GM19438 (cell line): Measurements from ENCODE around the gene ADAMTS4.
A peak's percentile ranks its signal among the peaks of the same experiment; 100 is the strongest.

Experiments used
- ATAC-seq: cut with Tn5 transposase; IDR thresholded peaks from one replicate; pipeline ENCODE4 v1.9.1; 2021; ENCODE audit warnings: low read depth; ENCODE audit not compliant: unreplicated experiment

The ADAMTS4 gene

DNA sequence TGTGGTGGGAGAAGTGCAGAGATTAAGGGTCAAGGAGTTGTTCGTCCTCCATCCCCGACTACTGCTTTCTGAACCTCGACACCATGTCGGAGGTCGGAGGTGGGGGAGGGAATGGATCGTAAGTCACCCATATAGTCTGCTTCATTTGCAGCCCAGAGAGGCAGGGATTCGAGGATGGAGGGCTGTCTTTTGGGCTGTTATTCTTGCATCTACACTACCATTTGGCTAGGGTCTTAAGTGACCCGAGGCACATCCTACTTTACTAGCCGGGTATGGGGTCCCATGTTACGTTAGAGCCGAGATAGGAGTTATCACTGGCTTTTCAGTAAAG, 39.0 kb downstream of the ADAMTS4 start:
- no peak for ATAC-seq

DNA sequence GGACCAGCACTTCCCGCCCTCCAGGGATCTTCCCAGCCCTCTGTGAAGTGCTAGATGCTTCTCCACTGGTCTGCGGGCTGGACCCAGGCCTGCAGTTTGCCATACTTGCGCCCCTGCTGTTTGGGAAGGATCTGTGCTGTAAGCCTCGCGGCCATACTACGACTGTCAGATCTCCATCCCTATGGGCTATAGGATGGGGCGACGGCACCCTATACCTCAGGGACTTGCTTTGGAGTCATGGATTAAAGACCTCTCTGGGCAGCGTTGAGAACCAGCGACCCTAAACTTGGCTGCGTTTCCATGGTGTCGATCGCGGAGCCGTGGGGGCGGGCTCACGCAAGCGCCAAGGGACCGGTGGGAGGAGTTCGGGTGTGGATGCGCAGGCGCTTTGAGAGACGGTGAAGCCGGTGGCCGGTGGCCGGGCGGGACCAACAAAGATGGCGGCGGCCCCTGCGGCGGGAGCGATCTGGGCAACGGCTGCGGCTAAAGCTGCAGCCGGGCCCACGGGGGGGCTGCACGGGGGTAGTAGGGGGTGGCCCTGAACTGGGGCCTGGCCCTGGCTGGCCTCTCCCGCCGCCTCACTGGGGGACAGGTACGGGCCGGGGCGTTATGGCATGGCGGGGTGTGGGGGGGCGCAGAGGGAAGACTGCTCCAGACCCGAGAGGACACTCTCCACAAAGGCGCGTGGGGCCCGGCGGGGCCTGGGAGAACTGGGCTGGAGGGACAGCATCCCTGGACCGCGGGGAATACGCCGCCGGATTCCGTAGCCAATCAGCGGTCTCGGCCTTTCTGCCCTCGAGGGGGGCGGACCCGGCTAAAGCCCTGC, 39.6 kb downstream of the ADAMTS4 start, which contains the start of gene USP21:
USP21 (plus strand) TSS at position 414 of the 826 bp plus-strand sequence. CDS start 1,141 bp downstream, outside the sequence.
- peak; percentile 88 for ATAC-seq

- ATAC-seq, result no peak
These were observed 40.4 kb downstream of the ADAMTS4 start for GRCh38 chr1:161158316-161159010.

DNA sequence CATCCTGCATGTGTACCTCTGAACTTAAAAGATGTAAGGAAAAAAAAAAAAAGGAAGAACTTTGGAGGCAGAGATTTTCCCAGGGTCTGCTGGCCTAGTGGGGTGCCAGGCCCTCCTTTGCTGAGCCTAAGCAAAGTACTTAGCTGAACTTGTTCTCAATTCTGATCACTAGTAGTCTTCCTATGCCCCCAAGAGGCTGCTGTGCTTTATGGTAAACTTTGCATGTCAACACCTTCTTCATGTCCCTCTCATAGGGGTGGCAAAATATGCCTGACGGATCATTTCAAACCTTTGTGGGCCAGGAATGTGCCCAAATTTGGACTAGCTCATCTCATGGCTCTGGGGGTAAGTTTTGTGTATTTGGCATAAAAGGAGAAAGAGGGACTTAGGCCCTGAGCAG, 41.0 kb downstream of the ADAMTS4 start:
- ATAC-seq, result no peak

DNA sequence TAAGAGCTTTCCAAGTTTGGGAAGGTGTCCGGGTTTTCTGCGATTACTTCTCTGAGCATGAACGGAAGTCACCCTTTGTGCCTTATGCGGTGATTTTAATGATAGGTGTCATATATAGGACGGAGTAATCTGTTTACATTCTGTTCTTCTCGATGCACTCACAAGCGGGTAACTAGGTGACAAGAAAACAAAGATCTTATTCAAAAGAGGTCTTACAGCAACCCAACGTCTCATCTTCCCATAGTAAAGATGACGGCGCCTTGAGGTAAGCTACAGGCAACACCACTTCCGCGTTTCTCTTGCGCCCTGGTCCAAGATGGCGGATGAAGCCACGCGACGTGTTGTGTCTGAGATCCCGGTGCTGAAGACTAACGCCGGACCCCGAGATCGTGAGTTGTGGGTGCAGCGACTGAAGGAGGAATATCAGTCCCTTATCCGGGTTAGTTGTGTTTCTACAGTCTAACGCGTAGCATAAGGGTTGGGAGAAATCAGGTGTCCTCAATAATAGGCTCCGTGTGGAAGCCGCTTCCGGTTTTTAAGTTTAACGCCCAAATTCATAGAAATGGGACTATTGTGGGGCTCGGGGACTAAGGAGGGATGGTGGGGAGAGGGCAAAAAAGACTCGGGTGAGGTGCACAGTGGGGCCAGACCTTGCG, 45.0 kb downstream of the ADAMTS4 start, which contains the start of gene UFC1:
UFC1 (plus strand) TSS at position 297 of the 656 bp plus-strand sequence; CDS start at position 317, 20 bp downstream.
- ATAC-seq, result peak; percentile 82

DNA sequence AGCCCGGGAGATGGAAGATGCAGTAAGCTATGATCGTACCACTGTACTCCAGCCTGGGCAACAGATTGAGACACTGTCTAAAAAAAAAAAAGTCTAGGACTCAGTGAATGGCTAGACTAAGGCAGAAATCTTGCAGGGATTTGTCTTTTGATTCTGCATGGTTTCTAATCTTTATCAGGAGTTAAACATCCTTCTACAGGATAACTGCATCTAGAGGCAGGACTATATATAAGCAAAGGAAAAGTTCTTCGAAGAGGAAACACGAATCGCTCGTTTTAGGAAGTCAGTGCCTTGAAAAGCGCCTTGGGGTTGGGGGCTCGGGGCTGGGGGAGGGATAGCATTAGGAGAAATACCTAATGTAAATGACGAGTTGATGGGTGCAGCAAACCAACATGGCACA, 45.7 kb downstream of the ADAMTS4 start:
- ATAC-seq, result peak; percentile 9

GRCh38 chr1:161145832-161146231, 53.0 kb downstream of the ADAMTS4 start:
- ATAC-seq, result no peak

DNA sequence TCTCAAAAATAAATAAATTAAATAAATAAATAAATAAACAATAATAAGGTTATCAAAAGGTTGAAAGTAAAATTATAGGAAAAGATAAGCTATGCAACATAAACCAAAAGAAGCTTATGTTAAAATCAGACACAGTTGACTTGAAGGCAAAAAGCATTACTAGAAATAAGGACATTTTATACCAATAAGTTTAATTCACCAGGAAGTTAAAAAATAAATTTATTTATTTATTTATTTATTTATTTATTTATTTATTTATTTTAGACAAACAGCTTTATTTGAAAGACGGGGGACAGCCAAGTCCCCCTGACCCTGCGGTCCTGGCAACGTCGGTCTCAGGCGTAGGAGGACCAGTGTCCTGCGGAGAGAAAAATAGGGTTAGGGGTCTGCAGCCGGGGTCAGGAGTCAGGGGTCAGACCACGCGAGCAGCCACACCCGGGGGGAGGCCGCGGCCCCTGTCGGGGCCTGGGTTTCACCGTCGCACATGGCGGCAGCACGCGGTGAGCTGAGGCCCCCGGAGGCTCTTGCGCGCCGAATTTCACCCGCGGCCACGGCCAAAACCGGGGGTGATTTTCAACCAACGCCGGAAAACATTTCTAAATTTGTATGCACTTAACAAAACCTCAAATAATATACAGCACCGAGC, 58.0 kb downstream of the ADAMTS4 start:
- no peak for ATAC-seq

DNA sequence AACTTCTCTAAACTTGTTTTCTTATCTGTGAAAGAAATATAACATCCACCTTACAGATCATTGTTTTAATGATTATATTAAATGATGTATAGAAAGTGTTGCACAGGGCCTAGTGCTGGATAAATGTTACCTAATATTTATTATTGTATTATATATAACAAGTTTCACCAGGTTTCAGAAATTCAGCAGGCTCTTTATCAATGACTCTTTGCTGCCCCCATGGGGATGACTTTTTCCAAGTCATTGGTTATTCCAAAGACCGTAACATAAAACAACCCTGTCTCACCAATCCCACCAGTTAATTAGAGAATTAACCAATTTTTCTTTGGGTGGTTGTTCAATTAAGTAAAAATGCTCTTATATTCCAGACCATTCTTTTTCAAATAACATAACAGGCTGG, 59.1 kb downstream of the ADAMTS4 start:
- ATAC-seq, result no peak

DNA sequence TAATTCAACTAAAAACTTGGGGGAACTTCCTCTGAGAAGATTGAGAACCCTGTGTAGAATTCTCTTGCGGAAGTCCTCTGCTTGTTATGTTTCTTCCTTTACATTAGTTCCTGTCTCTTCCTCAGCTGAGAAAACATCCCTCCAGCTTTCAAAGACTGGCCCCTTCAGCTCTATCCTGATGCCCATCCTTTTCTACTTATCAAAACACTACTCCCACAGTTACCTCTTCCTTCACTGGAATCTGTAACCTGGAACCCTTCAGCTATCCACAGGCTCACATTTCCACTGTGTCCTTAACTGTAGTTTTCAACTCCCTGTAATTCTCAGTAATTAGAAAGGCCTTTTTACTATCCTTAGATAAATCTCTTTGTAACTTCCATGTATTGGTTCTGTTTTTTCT, 60.4 kb downstream of the ADAMTS4 start:
- no peak for ATAC-seq

DNA sequence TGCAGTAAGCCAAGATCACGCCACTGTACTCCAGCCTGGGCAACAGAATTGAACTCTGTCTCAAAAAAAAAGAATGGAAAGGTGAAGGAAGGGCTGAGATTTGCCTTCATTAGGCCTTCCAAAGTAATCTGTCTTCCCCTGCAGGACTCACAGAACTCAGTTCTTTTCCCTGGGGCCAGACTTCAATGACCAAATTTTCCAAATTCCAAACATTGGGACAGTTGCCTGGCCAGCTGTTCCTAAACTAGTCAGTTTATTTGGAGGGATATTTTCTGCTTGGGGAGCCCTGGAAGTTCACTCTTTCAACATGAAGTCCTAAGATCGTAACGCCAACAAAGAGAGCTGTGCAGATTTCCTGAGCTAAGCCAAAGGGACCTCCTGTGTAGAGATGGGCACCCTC, 61.0 kb downstream of the ADAMTS4 start:
- no peak for ATAC-seq
